ENCODE measurements around the gene LRRC8B.

The LRRC8B gene

GRCh38 chr1:89641781-89642180 is 117.2 kb downstream of the LRRC8B start:
- in situ Hi-C loops (cut with MboI; ENCODE audit: low pct_unique_long_range_greater_than_20kb, low sequenced_read_pairs): no loop called here
- DNase-seq: no peak

- in situ Hi-C loops (cut with MboI; ENCODE audit: low pct_unique_long_range_greater_than_20kb, low sequenced_read_pairs): no loop called here
- DNase-seq: no peak
Measured at GRCh38 chr1:89643577-89643976, 118.9 kb downstream of the LRRC8B start.

DNA sequence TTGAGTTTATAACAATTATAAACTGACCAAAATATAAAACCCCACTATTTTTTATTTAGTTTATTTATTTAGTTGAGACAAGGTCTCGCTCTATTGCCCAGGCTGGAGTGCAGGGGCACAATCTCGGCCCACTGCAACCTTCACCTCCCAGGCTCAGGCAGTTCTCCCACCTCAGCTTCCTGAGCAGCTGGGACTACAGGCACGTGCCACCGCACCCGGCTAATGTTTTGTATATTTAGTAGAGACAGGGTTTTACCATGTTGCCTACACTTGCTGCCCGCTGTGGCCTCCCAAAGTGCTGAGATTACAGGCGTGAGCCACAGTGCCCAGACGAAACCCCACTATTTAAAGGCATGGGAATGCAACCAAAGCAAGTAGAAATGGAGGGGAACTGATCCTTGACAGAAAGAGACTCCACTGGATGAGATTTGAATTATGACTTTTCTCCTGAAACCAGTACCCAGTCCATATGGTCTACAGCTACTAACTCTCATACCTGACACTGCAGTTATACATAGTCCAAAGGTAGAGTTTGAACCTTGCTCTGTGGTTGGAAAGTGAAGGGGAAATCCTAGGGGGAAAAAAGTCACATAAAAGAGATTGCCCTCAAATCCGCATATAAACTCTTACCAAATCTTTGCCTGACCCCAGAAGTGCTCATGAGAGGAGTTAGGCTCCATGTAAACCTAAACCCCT is 119.6 kb downstream of the LRRC8B start:
- no peak for DNase-seq
- in situ Hi-C loops (cut with MboI; ENCODE audit: low pct_unique_long_range_greater_than_20kb, low sequenced_read_pairs): no loop called here

- DNase-seq: no peak
- in situ Hi-C loops (cut with MboI; ENCODE audit: low pct_unique_long_range_greater_than_20kb, low sequenced_read_pairs): no loop called here
Measured at GRCh38 chr1:89646259-89646658, 121.6 kb downstream of the LRRC8B start.
